NCI-H82 (cell line): ENCODE results near the gene CUBN.

Experiments
- DNase-seq: peaks from one replicate; lab custom pipeline; 2025; lab: John Stamatoyannopoulos, UW

Gene CUBN

DNA sequence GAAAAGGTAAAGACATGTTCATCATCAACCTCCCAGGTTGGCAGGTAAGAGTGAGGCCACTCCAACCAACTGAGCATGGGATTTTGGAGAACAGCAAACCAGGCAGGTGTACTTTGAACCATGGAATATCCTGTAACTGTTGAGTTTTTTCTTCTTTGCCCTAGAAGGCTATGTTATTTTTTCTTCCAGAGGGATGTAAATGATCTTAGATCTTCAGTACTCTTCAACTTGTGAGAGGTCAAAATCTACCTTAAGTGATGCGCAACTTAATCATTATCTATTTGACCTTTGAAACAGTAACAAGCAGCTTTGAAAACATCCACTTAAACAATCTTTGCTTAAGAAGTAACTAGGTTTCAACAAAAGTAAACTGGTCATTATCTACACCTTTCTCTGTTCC is at the start of gene CUBN:
Gene CUBN (minus strand): TSS at position 71 of the 400 bp plus-strand sequence. CDS start 46 bp downstream, at position 25.
- DNase-seq = no peak

DNA sequence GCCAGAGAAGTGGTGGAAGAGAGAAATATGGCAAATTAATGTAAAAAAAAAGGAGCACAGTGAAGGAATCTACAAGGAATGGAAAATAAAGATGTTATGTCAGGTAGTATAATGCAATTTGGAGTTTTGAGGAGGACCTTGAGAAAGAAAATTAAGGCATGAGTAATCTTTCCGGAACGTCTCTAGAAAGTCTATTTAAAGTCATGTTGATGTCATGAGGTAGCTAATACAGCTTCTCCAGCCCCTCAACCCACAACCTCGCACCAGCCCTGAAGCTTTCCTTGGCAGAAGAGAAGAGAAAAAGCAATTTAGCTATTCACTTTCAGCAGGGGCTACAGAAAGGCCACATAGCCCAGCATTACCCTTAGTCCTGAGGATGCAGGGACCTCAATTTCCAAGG is 49.4 kb upstream of the CUBN start:
- no peak for DNase-seq

DNA sequence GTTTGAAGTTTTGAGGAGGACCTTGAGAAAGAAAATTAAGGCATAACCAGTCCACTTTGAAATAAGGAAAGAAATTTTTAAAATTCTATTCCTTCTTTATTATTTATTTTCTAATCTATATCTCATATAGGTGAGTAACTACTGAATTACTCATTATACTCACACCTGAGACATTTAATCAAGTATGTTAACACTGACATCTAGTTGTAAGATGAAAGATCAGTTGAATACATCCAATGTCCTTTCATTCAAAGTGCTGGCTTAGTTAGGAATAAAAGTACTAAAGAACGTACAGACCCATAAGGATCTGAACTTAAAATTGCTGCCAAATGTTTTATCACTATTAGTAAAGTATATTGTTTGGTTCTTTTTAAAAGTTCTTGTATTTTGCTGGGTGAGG is 48.4 kb upstream of the CUBN start:
- no peak for DNase-seq

DNA sequence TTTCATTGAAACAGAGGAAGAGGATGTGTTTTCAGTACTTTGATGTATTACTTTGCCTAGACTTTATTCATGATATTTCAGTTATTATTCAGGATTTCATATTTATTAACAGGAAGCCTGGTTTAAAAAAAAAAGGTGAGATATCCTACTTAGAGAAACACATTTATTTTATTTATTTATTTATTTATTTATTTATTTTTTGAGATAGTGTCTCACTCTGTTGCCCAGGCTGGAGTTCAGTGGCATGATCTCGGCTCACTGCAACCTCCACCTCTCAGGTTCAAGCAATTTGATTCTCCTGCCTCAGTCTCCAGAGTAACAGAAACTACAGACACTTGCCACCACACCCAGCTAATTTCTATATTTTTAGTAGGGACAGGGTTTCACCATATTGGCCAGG is 47.4 kb upstream of the CUBN start:
- DNase-seq = no peak

DNA sequence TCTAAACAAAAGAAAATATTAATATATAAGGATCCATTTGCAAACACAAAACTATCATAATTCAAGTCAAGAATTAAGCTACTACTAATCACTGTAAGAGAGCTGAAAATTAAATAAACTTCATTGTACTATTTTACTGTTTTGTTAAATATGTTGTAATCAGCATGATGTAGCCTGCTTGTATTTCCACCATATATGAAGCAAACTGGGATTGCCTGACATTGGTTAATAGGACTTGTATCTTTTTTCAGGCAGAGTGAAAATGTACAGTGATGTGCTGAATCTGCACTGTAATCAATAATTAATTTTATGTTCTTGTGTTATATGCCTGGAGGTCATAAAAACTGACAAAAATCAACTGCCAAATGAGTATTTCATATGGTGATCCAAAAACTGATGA is 46.5 kb upstream of the CUBN start:
- no peak for DNase-seq

DNA sequence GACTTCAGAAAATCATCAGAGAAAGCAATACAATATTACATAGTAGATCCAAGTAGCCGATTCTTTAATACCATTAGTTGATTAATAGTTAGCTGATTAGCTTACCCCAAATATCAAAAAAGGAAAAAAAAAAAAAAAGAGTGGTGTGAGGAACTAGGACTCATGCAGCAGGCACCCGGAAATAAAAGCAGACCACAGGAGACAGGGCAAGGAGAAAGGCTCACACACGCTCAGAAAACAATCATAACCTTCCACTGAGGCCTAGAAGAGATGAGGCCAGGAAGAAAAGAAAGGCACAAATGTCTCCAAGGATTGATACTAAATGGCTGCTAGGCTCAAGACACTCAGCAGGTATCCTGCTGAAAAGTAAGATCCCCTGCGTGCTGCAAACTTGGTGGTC is 45.9 kb upstream of the CUBN start:
- DNase-seq = no peak

DNA sequence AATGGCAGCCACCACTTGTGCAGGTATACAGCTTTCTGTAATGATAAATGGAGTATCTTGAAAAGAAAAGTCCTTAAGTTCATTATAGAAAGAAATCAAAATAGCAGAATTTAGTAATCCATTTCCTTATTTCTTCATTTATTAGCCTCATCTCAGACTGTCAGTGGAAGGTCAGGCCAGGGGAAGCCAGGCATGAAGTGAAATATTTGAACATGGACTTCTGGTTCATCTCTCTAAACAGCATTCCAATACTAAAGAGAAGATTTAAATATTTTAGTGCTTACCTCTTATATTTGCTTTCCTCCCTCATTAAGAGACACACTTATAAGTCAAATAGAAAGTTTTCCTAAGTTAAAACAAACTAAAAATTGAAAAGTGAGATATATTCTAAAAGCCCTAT is 45.0 kb upstream of the CUBN start:
- no peak for DNase-seq

DNA sequence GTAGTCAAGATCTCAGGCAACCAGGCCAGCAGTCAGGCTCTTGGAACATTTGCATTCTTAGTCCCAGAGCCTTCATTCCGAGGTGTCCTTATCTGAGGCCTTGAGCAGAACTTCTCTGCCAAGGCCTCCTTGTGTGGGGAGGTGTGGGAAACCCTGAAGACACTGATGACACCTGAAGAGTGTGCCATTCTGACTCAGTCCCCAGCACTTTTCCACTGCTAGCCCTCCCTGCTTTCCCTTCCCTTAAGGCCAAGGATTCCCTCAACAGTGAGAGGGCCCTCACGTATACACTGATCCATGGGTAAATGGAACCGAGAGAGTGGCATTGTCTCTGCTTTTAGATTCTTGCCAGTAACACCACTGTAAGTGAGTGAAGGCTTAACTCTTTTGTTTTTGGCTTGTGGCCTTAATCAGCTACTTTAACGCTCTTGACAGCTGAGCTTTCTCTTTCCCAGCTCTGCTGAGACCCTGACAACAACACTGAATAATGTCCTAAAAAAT is 41.6 kb upstream of the CUBN start:
- DNase-seq = no peak

DNA sequence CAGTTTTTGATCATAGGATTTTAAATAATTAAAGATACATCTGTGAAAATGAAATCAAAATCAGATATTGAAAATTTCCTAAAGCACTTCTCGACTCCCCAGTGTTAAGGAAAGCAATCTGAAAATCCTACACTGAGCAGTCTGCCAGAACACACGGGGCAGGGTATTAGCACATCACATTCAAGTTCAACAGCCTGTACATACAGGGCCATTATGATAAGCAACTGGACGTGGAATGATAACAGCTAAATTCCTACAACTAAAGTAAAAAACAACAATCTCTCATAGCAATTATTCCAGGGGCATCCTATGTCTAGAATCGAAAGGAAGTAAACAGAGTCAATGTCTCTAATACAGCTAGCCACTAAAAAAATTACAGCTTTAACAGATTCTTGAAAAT is 40.2 kb upstream of the CUBN start:
- DNase-seq = no peak

DNA sequence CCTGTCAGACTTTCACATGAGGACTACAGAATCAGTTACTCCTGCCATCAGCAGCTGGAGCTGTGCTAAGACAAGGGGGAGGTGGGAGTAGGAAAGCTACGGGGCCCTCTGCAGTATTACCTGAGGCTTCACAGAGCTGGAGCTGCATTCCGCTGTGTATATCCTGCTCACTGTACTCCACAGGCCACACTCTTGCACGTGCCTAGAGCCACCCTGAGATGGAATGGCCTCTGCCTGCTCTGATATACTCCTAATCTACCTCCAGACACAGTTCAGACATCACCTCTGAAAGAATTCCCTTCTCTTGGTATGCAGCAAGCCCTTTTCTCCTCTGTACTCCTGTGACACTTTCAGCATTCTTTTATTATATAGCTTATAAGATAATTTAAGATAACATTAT is 37.1 kb upstream of the CUBN start:
- no peak for DNase-seq

DNA sequence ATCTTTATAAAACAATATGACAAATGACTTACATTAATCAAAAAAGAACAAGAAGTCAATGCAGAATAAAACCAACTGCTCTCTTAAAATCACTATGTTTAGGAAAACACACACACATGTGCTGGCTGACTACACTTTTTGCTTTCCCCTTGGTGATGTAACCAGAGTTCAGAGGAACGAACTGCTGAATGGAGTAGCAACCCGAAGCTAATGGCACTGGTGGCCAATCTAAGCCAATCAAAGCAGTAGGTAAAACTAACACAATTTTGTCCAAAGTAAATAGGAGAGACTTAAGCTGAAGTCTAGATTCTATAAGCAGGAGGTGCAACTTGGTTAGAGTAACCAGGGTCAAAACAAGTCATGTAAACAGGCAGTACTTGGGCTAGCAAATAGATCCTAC is 33.2 kb upstream of the CUBN start:
- no peak for DNase-seq

DNA sequence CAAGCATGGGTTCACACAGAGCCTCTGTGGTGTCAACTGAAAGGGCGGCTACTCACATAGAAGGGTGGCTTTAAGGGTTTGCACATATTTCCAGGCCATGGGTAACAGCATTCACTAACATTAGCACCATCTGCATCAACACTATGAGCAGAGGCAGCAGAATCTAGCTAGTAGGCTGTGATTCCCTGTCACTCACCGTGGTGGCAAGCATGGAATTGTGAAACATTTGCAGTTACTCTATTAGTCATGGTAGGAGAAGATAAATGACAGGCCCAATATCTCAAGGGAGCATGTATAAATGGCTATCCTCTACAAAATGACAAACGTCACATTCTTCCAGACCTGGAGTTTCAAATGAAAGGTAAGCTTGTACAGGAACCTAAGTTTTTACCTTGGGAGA is 32.2 kb upstream of the CUBN start:
- no peak for DNase-seq

DNA sequence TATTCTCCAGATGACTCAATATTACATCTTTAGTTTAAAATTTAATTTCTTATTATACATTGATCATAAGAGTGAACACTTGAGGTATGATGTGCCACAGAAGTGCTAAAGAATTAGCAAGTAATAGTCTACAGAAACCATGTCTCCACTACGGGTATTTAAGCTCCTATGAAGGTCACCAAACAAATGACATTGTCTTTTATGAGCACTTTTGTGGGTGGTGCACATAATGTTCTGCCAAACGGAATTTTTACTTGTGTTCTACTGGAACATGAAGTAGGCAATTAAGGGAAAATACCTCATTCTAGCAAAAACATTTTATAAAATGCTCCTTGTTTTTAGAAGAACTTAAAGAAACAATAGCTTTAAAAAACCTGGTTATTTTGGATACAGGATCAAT is 27.4 kb upstream of the CUBN start:
- no peak for DNase-seq

DNA sequence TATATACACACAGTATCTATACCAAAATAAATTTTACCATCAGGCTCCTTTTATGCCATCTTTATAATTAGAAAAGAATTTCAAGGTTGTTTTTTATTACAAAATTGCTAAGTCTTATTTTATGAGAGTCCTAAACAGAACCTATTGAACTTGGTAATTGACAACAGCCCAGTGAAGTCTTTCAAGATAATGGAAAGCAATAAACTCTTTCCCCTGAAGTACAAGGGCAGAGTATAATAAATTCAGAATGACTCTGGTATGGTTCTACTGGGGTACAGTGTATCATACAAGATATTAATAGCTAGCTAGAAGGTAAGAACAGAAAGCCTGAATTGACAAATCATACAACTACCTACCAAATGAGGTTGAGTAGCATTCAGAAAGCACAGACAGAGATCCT is 26.2 kb upstream of the CUBN start:
- no peak for DNase-seq

DNA sequence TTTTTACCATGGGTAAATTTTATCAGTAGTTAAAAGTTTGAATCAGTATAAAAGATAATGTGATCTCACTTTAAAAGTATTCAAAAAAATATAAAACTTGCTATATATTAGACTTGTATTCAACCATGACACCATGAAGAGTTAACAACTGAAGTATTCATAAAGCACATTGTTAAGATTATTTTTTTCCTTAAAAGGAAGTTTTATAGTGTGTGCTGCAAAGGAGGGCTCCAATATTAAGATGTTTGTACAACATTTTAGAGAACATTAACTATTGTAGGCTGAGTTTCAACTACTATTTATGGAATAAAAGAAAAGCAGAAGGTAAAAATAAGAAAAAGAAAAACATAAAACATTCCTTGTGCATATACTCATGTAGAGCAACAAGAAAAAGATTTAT is 24.5 kb upstream of the CUBN start:
- no peak for DNase-seq

DNA sequence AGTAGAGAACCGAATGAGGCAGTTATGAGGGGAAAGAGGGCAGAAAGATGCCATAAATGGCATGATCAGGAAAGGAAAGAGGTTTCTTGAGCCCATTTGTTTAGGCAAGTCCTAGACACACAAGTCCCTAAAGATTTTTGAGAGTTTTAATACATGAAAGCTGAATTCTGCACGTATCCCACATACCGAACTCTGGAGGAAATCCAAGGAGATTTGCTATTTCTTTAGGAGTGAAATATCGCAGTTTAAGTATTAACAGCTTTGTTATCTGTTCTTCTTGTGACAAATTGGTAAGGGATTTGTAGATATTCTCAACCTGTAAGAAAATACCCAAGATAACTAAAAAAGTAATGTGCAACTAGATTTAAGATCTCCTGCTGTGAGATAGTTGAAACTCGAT is 23.7 kb upstream of the CUBN start:
- no peak for DNase-seq

DNA sequence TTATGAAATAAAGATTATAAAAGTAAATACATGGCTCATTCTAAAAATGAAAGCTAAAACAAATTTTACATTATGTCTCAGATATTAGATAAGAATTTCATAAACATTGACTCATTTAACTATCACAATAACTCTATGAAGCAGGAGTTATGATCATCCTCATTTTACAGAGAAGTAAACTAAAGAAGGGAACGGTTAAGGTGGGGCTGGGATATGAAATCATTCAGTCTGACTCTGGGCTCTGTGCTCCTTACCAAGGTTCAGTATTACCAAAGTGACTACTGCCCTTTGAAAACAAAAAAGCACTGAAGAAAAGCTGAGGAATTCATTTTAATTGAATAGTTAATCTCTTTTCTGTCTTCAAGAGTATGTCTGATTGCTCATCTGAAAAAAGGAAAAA is 22.1 kb upstream of the CUBN start:
- no peak for DNase-seq

DNA sequence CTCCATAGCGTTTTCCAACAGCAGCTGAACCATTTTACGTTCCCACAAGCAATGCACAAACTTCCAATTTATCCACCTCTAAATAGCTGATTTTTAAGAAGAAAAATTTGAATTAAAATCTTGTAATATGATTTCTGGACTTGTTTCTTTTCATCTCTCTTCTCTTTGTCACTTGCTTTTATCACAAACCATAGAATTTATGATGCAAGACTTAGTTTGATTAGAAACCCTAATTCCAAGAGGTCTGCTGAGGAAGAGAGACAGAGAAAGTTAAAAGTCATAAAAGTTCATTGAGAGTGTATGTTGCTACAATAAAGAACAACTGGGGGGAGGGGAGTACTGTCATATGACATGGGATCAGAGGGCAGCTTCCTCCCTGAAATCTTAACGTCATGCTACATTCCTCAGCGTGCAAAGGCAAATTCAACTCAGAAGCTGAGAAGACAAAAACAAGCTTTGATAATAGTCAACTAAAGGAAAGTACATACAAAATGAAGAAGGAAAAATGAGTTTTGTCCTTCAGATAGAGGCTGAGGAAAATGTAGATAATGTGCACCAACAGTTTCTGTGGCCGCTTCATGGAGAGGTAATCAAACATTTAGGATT is 18.4 kb upstream of the CUBN start:
- no peak for DNase-seq

DNA sequence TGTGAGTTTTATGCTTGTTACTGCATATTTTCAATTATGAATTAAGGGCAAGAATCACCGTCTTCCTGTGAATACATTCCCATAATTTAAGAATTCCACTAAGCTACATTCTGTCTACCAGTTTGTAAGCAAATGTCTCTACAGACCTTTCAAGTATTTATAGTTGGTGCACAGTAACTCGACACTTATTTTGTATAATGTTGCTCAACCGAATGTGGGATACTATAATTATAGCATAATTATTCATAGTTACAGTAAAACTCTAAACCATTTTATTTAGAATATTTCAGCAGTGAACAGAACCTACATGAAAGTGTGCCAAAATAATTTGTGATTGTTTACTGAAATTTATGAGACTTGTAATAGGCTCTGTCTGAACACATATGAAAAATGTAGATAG is 17.3 kb upstream of the CUBN start:
- DNase-seq = no peak

DNA sequence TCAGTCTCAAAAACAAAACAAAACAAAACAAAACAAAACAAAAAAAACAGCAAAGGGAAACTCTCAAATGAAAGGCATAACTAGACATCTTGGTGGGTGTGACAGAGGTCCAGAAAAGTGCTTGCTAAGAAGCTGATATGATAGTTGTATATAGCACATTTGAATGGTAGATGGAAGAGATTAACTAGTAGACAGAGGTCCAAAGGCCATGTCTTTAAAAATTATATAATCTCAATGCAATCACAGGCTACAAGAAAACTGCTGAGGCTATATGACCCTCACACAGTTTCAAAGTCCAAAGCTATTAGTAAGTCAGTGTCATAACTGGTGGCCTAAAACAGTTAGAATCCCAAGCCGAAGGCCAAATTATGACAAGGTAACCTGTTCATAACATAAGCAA is 15.6 kb upstream of the CUBN start:
- no peak for DNase-seq

DNA sequence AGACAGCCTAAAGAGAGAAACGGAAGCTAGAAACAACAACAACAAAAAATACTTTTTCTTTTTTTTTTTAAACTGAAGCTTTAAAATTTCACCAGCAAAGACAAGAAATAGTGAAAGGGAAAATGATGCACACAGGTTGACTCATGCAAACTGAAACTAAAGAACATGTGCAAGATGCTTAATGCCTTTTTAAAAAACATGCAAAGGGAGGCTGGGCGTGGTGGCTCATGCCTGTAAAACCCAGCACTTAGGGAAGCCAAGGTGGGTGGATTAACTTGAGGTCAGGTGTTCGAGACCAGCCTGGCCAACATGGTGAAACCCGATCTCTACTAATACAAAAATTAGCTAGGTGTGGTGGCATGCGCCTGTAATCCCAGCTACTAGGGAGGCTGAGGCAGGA is 15.1 kb upstream of the CUBN start:
- DNase-seq = no peak

DNA sequence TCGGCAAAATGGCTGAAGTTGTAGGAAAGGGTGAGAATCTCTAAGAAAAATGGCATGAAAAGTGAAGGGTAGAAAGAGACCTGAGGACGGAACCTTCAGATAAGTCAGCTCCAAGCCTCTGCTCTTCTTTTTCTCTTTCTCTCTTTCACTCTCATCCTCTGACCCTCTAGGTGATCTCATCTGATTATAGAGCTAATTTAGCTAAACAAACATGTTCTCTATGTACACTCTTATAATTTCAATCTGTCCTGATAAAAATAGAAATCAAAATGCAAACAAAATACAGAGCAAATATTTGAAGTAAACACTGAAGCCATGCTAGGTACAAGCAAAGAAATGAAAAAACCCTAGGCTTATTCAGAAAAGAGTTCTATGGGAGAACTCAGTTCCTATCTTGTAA is 14.4 kb upstream of the CUBN start:
- no peak for DNase-seq

DNA sequence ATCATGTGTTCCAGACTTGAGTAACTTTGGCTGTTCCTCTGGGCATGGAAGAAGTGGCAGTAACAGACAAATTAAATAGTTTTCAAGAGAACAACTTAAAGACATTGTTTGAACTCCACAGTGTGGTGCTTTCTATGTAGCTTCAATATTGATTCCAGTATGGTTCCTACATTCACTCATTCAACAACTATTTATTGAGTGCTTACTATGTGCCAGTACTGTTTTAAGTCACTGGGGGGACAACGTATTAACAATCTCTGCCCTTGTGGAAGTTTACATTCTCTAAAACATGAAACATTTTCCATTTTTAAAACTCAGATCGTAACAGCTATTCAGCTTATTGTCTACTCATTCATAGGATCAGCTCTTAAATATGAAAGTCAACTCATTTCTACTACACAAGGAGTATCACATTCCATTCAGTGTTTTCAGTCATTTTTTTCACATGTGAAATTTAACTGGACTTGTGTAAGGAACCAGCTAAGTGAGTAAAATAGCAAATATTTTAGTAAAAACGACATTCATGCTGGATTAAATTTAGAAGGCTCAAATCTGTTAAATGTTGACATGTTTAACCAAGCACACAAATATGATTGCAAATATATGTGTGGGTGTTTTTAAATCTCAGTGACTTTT is 13.6 kb upstream of the CUBN start:
- DNase-seq = no peak

DNA sequence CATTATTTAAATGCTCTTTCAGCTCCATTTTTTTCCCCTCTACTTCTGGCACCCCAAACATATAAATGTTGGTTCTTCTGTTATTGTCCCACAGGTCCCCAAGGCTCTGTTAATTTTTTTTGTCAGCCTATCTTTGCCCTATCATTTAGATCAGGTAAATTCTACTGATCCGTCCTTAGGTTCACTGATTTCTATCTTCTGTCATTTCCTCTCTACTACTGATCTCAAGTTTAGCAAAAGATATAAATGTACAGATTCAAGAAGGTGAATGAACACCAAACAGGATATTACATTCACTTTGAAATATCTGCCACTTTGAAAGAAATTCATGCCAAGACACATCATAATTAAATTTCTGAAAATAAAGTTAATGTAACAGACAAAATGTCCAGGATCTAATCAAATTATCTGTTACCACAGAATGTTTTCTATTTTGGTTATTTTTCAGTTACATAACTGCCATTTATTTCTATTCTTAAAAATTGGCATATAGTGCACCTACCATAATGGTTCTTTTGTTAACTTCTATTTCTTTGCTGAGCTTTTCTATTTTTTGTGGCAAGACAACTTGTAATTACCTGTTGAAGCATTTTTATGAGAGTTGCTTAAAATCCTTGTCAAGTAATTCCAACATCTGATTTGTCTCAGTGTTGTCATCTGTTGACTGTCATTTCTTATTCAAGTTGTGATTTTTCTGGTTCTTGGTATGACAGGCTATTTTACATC is 12.1 kb upstream of the CUBN start:
- DNase-seq = no peak
